Measurements from ENCODE around the gene PFKFB3.
A peak's percentile ranks its signal among the peaks of the same experiment; 100 is the strongest.
"Not testable (repeated sequence)": the region's sequence is repeated elsewhere in the genome, so short reads cannot be mapped to it uniquely, and the experiment has no call there.

Gene PFKFB3

DNA sequence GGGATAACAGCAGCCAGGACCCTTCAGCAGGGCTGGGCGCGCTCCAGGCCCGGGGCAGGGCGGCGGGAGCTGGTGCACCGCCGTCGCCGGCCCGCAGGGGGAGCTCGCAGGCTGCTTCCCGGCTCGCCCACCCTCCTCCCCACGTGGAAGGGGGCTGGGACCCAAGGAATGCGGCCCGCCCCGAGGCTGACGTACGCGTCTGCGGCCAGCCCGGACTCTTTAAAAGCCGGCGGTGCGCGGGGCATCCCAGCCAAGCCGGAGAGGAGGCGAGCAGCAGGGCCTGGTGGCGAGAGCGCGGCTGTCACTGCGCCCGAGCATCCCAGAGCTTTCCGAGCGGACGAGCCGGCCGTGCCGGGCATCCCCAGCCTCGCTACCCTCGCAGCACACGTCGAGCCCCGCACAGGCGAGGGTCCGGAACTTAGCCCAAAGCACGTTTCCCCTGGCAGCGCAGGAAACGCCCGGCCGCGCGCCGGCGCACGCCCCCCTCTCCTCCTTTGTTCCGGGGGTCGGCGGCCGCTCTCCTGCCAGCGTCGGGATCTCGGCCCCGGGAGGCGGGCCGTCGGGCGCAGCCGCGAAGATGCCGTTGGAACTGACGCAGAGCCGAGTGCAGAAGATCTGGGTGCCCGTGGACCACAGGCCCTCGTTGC, at the start of gene PFKFB3:
TSS of gene PFKFB3 (plus strand) at position 249 of the 647 bp plus-strand sequence. CDS start at position 578, 329 bp downstream.
- DNase-seq (ENCODE audit: low read depth in 3 of 3): peak; percentile 86 to 95 (median 86)

DNA sequence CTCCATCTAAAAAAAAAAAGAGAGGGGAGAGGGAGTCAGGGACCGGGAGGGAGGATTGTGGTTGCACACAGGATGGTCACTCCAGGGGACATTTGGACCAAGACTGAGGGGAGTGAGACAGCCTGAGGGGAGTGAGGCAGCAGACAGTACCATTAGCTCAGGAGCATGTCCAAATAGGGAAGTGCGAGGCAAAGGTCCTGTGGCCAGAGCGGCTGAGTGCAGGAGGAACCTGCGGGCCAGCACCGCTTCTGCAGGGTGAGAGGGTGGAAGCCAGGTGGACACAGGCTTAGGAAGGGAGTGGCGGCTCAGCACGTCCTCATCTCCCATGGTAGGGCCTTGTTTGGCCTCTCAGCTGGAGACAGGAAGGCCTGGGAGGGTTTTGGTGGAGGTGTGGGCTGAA, 48.9 kb upstream of the PFKFB3 start:
- DNase-seq (ENCODE audit: low read depth in 3 of 3): no peak

DNA sequence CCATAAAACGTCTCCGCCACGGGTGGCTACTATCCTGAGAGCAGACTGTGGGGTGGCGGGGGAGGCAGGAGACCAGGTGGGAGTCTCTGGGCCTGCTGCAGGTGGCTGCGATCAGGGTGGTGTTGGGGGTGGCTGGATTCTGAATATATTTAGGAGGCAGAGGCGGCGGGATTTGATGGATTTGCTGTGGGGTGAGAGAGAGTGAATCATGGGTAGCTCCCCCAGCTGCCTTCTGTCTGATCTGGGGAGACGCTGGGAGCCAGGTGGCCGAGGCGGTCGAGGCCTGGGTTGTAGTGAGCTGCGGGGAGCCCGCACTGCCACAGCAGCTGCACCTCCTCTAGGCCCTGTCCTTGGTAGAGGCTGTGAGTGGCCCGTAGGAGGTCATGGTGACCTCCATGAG, 48.2 kb upstream of the PFKFB3 start:
- no peak for DNase-seq (ENCODE audit: low read depth in 3 of 3)

DNA sequence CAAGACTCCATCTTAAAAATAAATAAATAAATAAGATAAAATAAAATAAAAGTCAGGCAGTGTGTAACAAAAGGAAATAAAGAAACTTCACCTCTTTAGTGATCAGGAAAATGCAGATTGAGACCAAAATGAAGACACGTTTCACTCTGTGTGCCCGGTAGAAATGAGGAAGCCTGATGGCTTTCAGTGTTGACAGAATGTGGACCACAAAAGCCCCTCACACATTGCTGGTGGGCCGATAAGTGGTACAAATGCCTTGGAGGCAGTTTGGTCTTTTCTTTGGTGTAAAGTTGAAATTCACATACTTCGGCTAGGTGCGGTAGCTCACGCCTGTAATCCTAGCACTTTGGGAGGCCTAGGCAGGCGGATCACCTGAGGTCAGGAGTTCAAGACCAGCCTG, 44.5 kb upstream of the PFKFB3 start:
- no peak for DNase-seq (ENCODE audit: low read depth in 3 of 3)

DNA sequence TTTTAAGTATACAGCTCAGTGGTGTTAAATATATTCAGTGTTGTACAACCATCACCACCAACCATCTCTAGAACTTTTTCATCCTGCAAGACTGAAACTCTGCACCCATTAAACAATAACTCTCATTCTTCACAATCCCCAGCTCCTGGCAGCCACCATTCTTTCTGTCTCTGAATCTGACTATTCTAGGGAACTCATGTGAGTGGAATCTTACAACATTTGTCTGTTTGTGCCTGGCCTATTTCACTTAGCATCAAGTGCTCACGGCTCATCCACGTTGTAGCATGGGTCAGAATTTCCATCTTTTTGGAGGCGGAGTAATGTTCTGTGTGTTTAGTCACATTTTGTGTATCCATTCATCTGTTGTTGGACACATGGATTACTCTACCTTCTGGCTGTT, 40.8 kb upstream of the PFKFB3 start:
- DNase-seq (ENCODE audit: low read depth in 3 of 3): no peak

DNA sequence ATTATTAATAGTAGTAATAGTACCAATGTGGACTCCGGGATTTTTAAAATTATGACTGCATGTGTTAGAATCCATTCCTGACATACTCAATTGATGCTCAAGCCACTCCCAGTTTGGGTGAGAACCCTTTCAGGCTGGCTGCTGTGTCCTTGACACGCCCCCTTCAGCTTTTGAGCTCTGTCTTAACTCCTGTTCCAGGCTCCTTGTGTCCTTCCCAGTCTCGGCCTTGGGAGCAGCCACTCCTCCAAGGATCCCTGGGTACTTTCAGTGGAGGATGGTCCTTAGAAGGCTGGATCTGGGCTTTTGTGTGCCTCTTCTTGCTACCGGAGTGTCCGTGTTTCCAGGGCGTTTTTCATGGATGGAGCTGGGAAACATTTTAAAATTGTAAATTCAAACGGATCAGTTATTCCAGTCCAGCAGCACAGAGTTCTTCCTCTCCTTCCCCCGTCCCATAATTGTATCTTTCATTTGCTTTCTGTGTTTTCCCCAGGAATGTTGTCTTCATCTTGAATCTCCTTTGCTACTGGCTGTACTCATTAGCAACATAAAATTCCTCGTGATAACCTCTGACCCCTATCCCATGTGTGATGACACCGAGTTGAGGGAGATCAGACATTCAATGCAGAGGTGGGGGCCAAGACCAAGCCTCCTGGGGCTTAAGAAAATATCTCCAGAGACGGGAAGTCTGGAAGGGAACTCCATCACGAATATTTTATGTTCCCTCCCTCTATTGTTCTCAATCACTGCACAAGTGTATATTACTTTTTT, 40.0 kb upstream of the PFKFB3 start:
- DNase-seq (ENCODE audit: low read depth in 3 of 3): no peak

DNA sequence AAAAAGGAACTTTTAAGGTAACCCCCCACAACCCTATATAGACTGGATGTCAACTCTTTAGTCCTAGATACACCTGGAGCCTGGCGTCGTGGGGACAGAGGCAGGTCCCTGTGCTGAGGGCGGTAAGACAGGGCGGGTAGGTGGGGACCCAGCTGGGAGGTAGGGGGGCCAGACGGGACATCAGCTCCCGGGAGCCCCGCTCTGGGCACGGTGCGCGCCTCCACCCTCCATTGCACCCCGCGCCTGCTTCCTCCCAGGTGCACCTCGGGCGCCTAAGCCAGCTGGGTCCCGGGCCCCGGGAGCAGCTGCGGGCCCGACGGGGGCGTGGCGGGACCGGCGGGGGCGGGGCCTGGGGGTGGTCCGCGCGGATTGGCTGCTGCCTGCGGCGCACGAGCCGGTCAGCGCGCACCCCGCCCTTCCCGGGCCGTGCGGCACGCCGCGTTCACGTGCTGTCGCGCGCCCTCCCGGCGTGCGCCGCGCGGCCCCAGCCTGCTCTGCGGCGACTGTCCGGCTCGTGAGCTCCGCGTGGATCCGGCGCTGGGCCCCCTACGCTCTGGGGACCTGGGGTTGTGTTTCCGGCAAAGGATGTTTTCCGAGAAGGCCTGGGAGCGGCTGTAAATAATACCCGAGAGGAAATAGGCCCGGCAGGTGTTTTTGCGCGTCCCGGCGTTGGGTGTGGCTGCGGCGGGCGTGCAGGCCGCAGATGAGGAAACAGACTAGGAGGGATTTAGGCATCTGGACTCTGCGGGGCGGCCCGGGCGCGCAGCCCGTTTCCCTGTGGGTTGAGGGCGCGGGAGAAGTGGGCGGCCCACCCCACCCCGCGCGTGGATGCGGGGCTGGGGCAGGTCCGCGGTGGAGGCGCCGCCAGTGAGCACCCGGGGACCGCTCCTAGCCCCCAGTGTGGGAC, 39.1 kb upstream of the PFKFB3 start:
- DNase-seq (ENCODE audit: low read depth in 3 of 3): peak; percentile 80 to 92 (median 87)

DNA sequence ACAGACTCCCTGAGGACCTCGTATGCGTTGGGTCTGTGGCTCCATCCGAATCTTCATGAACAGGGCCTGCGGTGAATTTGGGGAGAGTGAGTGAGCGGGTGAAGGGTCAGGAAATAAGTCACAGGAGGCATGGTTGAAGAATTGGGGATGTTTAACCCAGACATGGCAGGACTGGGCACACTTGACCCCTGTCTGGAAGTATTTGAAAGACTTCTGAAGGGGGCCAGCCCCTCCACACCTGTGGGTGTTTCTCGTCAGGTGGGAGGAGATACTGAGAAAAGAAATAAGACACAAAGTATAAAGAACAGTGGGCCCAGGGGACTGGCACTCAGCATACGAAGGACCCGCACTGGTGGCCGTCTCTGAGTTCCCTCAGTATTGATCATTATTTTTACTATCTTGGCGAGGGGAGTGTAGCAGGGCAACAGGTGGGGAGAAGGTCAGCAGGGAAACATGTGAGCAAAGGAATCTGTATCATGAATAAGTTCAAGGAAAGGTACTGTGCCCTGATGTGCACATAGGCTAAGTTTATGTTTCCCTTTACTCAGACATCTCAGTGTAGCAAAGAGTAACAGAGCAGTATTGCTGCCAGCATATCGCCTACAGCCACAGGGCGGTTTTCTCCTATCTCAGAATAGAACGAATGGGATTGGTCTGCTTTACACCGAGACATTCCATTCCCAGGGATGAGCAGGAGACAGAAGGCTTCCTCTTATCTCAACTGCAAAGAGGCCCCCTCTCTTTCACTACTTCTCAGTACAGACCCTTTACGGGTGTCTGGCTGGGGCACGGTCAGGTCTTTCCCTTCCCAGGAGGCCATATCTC, 38.2 kb upstream of the PFKFB3 start:
- no peak for DNase-seq (ENCODE audit: low read depth in 3 of 3)

DNA sequence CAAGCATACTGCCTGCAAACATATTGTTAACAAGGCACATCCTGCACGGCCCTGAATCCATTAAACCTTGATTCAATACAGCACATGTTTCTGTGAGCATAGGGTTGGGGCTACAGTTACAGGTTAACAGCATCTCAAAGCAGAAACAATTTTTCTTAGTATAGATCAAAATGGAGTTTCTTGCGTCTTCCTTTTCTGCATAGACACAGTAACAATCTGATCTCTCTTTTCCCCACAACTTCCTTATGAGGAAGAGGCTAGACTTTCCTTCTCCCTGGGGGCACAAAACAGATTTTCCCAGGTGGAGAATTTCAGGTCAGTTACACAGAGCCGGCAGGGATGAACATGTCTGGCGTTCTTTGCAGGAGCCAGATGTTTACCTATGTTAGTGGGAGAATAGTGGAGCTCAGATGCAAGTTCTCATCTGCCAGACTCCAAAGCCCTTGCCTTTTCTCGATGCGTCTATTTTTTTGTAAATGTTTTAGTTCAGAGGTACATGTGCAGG, 37.5 kb upstream of the PFKFB3 start:
- DNase-seq (ENCODE audit: low read depth in 3 of 3): no peak

DNA sequence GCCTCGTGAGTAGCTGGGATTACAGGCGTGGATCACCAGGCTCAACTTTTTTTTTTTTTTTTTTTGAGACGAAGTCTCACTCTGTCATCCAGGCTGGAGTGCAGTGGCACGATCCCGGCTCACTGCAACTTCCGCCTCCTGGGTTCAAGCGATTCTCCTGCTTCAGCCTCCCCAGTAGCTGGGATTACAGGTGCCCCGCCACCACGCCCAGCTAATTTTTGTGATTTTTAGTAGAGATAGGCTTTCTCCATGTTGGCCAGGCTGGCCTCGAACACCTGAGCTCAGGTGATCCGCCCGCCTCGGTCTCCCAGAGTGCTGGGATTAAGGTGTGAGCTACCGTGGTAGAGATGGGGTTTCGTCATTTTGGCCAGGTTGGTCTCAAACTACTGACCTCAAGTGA, 36.8 kb upstream of the PFKFB3 start:
- DNase-seq (ENCODE audit: low read depth in 3 of 3): not testable (repeated sequence)

DNA sequence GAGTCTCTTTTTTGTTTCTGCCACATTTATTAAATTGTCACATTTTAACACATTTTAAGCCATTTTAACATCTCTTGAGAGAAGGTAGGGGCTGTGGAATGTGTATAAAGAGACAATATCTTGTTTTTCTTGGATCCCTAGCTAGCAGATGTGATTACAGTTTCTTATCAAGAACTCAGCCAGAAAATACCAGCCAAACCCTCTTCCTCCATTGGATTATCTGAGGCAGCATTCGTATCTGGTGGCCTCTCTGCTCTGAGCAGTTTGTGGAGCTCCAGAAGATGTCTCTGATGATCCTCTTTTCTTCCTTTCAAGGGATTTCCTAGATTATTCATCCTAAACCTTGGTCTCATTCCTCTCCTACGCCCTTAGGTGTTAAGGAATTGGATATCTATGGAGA, 35.3 kb upstream of the PFKFB3 start:
- no peak for DNase-seq (ENCODE audit: low read depth in 3 of 3)

DNA sequence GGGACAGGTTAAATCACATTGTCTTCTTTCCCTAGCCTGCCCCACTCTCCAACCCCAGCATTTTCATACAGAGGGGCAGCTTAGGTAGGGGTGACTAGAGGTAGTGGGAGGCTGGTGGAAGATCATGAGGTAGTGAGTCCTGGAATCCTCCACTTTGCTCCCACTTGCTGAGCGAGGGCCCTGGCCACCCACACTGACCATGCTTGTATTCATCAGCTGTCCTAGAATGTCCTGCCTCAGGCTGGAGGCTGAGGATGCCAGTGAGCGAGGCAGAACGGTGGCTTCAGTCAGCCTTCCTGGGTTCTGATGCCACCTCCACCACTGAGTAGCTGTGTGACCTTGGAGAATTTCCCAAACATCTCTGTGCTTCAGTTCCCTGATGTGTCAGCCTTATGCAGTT, 34.6 kb upstream of the PFKFB3 start:
- DNase-seq (ENCODE audit: low read depth in 3 of 3): no peak

DNA sequence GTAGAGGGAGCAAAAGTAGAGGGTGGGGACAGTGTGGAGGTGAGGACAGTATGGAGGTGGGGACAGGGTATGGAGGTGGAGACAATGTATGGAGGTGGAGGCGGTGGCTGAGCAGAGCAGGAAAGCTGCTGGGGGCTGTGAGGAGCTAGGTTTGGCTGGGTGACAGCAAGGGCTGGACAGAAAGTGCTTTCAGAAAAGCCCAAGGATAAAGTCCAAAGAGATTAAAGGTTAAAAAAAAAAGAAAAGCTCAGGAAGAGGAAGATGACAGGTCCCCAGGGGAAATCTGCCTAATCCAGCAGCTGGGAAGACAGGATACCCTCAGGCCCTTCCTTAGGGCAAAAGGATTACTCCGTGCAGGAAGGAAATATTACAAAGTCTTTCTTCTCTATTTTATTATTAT, 32.1 kb upstream of the PFKFB3 start:
- DNase-seq (ENCODE audit: low read depth in 3 of 3): no peak

DNA sequence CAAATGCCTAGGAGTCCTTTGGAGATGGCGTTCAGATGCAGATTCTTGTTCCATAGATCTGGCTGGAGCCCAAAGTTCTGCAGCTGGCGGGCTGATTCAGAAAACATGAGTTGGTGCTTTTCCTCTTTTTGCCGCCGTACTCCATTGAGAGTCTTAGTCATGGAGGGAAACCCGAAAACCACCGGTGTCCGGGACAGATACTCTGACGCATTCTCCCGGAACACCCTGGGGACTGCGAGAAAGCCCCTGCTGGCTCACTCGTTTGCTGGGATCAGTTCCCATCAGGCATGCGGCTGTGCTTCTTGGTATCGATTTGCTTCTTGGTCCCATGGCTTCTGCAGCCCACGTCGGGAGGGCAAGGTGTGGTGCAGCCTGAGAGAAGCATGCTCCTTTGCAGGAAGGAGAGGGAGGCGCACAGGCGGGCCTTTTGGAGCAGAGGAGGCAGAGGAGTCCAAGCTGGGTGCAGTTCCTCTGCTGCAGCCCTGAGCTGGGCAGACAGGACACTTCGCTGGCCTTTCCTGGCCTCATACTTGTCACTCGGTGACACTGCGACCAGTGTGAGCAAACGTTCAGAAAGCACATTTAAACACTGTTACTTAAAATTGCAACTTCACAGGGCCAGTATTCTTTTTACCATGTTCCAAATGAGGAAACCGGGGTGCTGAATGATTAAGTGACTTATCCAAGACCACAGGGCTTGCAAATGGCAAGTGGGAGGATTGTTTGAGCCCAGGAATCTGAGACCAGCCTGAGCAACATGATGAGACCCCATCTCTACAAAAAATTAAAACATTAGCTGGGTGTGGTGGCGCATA, 30.6 kb upstream of the PFKFB3 start:
- DNase-seq (ENCODE audit: low read depth in 3 of 3): peak in 1 of 3 experiments; percentile 35

DNA sequence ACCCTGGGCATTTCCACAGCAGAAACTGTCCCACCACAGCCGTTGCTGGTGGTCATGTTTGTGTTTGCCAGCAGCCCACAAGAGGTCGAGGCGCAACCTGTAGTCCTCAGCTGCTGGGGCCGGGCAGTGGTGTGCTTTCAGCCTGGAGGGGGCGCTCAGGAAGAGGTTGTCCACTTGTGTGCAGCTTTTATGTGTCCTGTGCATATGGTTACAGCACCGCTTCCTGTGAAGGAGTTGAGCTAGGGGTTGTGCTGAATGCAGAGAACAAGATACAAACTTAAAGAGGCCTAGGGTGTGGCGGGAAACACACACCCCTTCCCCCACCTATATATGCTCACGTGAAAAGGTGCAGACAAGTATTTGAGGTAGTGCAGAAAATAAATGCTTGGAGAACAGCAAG, 29.5 kb upstream of the PFKFB3 start:
- DNase-seq (ENCODE audit: low read depth in 3 of 3): peak in 2 of 3 experiments; percentile 12 to 55

DNA sequence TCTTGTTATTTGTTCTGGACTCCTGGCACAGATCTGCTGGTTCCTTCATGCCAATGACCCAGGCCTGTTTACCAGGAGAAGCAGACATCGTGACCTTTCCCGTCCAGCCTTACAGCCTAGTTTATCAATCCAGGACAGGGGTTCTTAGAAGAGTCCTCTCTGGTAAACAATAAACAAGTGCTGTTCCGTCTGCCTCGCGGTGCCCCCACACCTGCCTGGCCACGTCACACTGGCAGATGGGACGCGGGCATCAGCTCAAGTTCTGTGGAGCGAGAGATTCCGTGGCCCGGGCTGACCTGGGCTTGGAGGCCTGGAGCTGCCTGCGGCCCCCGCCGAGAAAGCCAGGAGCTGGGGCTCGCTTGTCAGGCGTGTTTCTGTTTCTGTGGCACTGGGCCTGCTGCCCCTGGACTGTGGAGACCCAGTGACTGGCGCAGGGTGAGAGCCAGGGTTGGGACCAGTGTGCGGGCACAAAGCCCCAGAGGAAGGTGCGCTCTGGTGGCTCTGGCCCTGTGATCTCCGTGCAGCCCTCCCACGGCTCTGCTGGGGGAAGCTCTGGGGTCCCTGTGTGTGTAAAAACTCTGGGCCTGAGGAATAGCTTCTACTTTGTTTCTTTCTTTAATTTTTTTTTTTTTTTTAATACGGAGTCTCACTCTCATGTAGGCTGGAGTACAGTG, 28.4 kb upstream of the PFKFB3 start:
- DNase-seq (ENCODE audit: low read depth in 3 of 3): no peak

DNA sequence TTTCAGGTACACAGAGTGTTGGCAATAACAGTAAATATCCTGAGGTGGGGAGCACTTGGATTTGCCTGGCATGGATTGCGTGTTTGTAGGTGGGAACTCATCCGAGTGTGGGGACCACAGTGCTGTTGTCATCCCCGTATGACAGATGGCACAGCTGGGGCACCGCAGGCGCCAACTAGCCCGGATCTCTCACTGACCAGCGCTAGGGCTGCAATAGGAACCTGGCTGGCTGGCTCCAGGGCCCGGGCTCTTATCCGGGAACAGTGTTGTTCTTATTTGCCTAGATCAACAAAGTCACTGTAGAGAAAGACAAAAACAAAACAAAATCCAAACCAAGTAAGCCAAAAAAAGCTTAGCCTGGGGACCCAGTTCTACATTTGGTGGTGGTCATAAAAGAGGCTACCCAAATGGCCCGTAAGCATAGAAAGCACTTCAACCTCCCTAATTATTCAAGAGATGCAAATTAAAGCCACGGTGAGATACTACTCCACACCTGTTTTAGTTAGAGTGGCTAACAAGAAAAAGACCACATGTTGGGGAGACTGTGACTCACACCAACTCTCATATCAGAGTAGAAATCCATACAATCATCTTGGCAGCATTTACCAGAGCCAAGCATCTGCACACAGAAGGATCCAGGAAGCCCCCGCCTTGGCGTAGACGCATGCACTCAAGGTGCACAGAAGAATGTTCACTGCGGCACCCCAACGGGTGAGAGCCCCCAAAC, 27.2 kb upstream of the PFKFB3 start:
- DNase-seq (ENCODE audit: low read depth in 3 of 3): no peak

DNA sequence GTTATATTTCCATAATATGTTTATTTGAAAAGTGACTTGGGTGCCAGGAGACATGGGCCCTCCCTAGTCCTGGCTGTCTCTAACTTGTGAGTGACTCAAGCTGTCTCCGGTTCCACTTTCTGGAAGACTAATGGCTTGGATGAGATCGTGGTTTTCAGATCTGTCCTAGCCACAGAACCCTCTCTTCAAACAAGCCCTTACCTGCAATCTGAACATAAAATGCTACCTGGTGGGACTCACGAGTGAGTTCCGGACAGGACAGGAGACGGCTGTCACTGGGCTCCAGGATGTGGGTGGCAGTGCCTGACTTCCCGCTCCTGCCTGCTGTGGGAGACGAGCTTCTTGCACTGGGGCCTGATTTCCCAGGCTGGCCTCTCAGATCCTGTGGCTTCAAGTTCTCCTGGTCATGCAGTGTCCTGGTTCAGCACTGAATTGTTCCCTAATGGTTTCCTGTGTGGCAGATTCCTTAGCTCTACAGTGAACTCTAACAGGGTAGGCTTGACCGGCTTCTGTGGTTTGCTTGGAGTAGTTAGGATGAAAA, 26.0 kb upstream of the PFKFB3 start:
- DNase-seq (ENCODE audit: low read depth in 3 of 3): no peak

DNA sequence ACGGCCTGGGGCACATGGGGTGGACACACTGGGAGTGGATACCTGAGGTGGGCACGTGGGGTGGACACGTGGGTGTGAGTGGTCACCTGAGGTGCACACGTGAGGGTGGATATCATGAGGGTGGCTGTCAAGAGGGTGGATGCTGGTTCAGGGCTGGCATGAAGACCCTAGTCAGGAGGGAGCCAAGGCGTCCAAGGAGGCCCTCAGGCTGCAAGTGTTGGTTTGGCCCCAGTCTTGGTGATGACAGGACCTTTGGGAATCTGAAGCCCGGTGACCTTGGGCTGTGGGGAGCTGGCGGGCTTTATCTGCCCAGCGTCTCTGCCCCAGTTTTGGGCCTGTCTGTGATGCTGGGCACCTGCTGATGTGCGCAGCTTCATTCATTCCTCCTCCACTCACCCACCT, 24.9 kb upstream of the PFKFB3 start:
- no peak for DNase-seq (ENCODE audit: low read depth in 3 of 3)

Data from stimulated activated CD4-positive, alpha-beta T cell treated with anti-CD3 and anti-CD28 coated beads, TNF-alpha, amount 100 ng/mL, for 24 hours (primary cell).